HG03521 (cell line): ENCODE results near the gene TGFBRAP1.

Experiments used
- ATAC-seq: cut with Tn5 transposase; IDR thresholded peaks from one replicate; pipeline ENCODE4 v1.9.1; 2021; ENCODE audit warnings: mild to moderate bottlenecking, moderate library complexity; ENCODE audit not compliant: unreplicated experiment

The TGFBRAP1 gene

GRCh38 chr2:105329561-105330495, at the start of gene TGFBRAP1:
TGFBRAP1 (minus strand) TSS chr2:105329735; CDS start chr2:105308301, 21,434 bp downstream.
- peak; percentile 83 for ATAC-seq

DNA sequence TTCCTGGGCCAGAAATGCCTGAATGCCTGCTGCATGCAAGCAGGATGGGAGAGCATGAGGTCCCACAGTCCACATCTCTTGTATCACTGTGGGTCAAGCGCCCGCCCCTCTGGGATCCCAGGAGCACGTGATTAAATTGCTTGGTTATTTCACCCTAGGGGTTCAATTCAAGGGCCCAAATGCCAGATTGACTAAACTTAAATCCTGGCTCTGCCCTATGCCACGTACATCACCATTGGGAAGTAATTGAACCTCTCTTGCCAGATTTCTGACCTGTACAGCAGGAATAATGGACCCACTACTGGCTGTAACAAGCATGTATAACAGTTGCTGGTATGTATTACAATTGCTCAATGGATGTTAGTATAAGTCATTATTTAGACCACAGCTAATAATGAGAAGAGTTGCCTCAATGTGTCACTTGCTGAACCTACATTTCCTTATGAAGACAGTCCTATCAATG, 49.4 kb upstream of the TGFBRAP1 start:
- no peak for ATAC-seq

- no peak for ATAC-seq
These were observed 48.8 kb upstream of the TGFBRAP1 start for GRCh38 chr2:105378276-105378840.

GRCh38 chr2:105377871-105378270, 48.3 kb upstream of the TGFBRAP1 start:
- no peak for ATAC-seq

- ATAC-seq: no peak
These were observed 47.3 kb upstream of the TGFBRAP1 start for GRCh38 chr2:105376789-105377240.

DNA sequence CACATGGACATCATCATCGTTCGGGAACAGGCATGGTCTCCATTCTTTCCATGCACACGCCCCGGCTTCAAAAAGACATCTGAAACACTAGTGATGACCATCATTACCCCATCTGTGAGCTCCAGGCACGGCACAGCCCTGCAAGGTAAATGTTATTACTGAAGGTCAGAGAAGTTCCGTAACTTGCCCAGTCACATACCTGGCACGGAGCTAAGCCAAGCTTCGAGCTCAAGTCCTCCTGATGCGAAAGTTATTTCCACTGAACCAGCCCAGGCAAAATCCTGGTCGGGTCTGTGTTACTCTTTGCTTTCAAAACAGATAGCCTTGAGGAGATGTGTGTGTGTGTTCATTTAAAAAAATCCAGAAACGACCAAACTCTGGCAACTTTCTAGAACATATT, 46.5 kb upstream of the TGFBRAP1 start:
- no peak for ATAC-seq

GRCh38 chr2:105375001-105375561, 45.5 kb upstream of the TGFBRAP1 start:
- no peak for ATAC-seq

DNA sequence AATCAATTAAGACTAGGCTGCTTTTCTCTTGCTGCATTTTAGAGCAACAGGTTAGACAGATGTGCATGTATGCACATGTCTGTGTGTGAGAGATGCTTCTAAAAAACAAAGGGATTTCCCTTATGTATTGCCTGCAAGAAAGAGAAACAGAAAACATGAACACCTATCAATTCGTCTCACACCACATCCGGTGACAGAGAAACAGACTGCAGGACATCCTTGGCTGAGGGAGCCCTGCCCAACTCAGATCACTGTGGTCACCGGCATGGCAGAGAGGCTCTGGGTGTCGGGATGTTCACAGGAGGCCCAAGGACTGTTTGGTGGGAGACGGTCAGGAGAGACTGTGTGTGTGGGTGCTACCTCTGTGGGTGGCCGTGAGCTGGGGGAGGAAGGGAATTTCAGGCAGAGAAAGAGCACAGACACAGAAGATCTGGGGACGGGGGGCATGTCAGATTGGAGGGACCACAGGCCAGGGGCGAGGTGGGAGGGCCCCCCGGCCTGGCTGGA, 44.4 kb upstream of the TGFBRAP1 start:
- ATAC-seq: peak; percentile 88

DNA sequence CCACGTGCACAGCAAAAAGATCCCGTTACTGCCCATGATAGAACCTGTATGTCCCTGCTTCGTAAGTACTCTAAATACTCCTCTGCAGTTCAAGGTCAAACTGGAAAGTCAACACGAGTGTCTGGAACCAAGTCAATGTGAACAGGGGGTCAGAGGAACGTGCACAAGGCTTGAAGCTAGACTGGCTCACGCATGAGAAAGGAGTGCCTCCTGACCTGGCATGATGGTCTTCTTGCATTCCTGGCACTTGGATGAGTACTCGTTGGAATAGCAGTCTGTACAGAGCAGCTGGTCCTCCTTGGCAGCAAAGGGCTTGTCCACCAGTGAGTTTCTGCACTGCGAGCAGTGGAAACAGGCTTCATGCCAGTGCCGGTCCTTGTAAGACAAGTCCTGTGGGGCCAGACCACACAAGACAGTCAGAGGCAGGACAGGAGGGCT, 43.8 kb upstream of the TGFBRAP1 start:
- ATAC-seq: no peak

DNA sequence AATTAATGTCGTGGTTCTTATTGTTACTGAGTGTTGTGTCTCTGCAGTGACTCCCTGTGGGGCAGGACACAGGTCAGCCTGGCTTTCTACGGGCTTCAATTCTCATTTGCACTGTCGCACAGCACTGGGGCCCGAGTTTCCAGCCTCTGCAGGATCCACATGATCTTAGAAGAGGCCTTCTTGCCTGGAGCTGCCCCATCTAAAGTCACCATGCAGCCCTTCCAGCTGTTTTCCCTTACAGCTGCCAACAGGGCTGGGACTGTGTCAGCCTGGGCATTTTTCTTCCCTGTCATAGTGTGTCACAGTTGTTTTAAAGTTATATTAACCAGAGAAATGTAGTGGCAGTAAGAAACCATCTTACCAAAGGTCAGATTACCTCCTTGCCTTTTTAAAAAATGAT, 42.3 kb upstream of the TGFBRAP1 start:
- no peak for ATAC-seq

GRCh38 chr2:105371156-105371555, 41.6 kb upstream of the TGFBRAP1 start:
- no peak for ATAC-seq

- peak; percentile 80 for ATAC-seq
These were observed 40.5 kb upstream of the TGFBRAP1 start for GRCh38 chr2:105369777-105370690.

GRCh38 chr2:105368759-105369408, 39.3 kb upstream of the TGFBRAP1 start:
- ATAC-seq: no peak

- no peak for ATAC-seq
These were observed 35.7 kb upstream of the TGFBRAP1 start for GRCh38 chr2:105365206-105365605.

DNA sequence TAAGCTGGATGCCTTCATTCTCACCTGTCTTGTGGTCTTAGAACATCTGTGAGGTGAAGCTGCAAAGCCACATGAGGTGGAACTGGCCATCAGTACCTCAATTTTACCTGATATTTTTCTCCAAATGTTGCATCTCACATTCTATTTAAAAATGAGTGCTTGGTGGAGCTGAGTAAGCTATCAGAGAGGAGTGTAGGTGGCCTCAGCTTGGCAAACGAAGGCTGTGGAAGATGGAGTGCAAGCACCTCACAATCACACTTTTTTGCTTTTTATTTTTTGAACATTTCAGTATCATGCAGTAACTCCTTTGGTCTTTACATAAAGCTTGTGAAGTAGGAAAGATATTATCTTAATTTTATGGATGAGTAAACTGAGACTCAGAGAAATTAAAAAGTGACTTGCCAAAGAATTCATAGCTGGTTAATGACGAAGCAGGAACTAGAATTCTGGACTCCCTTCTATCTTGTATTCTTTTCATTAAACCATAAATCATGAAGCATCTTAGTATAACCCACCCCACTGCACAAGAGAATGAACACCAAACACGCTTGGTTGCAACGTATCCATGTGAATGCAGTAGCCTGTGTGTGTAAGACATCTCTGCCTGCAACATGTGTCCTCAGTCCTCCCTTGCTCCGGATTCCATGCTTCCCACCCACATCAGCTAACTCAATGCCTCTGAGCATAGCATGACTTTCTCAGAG, 35.1 kb upstream of the TGFBRAP1 start:
- no peak for ATAC-seq

DNA sequence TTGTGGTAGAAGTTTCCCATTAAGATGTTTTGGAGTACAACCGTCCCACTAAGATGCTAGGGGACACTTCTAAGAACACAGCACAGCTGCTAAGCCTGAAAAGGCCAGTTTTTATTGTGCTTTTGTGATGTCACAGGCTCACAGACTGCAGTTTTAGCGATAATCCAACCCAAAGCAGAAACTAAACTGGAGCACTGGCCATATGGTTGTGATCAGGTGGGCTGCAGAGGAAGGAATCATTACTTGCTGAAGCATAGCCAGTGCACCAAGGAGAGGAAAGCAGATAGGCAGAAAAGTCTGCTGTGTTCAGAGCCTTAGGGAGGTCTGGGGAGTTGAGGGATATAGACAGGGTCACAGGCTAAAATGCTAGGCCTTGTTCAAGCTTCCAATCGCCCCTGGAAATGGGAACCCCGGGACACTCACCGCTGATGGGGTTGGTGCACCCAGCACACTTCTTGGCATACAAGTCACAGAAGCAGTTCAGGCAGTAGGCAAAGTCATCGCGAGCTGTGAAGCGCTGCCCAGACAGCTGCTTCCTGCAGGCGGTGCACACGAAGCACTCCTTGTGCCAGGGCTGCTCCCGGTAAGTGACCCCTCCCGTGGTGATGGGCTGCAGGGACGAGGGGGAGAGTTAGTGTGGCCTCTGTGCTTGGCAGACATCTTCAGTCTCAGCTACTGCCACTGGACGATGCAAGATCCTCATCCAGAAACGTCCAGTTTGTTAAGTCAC, 33.5 kb upstream of the TGFBRAP1 start:
- ATAC-seq: no peak

DNA sequence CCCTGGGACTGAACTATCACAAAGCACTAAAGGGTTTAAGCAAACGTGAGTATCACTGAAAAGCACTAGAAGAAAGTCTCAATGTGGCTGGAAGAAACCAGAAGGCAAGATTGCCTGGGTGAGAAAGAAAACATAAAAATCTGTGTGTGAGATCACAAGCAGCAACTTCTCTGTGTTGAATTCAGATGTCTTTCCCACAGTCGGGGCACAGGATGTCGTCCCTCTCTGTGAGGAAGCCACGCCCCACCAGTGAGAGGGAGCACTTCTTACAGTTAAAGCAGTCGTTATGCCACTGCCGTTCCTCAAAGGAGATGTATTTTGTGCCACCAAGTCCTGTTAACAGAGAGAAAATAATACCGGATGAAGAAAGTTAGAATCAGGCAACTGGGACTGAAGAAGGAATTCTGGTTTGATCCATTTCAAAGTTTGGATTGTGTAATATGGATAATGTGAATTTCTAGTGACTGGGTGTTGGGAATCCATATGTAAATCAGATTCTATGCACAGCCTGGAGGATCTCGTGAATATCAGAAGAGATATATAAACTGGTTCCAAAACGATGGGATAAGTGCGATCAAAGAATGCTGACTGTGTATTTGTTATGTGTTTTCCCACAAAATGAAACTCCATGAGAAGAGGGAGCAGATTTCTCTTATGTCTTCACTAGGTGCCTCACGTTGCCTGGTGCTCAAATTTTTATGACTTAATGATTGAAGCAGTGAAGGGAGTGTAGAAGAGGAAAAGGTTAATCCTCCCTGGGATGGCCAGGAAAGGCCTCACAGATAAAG, 31.8 kb upstream of the TGFBRAP1 start:
- ATAC-seq: no peak

DNA sequence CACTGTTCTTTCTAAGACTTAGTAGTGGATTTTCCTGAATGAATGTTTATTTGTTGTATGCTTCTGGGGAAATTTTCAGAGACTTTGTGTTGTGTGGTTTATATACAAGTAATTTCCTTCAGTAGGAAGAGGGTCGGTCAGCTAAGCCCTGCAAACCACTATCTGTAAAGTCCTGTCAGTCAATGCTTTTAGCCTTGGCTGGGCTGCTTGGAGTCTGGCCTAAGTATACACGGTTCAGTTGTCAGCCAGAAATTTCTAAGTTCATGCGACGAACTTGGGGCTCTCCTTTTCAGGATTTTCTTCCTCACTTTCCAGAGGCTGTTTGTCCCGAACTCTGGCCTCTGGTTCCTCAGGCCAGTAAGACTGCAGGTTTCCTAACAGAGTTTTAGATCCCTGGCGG, 29.1 kb upstream of the TGFBRAP1 start:
- no peak for ATAC-seq
